ENCODE results near the gene TBCD. TPM values are rescaled to one million over a fixed set of nuclear protein-coding genes. Genes with fewer than 3 reads are reported as not detected.

TBCD gene
- polyA plus RNA-seq, 1 donor from 2014 or later: 67.2 TPM

GRCh38 chr17:82914375-82914774, 162.5 kb downstream of the TBCD start:
- H3K27me3 ChIP-seq (ENCODE audit: insufficient read depth, low read depth, low read length): no peaks in the 10 kb centered on the region
- H2AFZ ChIP-seq (ENCODE audit: low read depth, low read length): no peak overlapping the region
- no peaks in the 10 kb centered on the region for H3K9me3 ChIP-seq (ENCODE audit: low read length)
- no peak overlapping the region for H3K27ac ChIP-seq (ENCODE audit: low read length)
- H3F3A ChIP-seq (ENCODE audit: insufficient read depth, low read length, poor library complexity, severe bottlenecking): no peaks in the 10 kb centered on the region
- H4K20me1 ChIP-seq (ENCODE audit: insufficient read depth): no peaks in the 10 kb centered on the region
- no peaks in the 10 kb centered on the region for H3K36me3 ChIP-seq (ENCODE audit: insufficient read depth, low read length)
- TF ChIP-seq MXI1 (conservative IDR thresholded peaks at IDR 0.05; ENCODE audit: poor library complexity, severe bottlenecking): no peak
- TF ChIP-seq POLR2AphosphoS5 (IDR thresholded peaks at IDR 0.05): no peak
- no peak for TF ChIP-seq REST (IDR thresholded peaks at IDR 0.05; ENCODE audit: borderline replicate concordance)
- TF ChIP-seq EZH2 (IDR thresholded peaks at IDR 0.05; ENCODE audit: borderline replicate concordance, insufficient read depth, low read length, poor library complexity, severe bottlenecking): no peak
- no peak for TF ChIP-seq RAD21 (conservative IDR thresholded peaks at IDR 0.05)
- no peak for TF ChIP-seq TAF1 (IDR thresholded peaks at IDR 0.05; ENCODE audit: low read depth)
- no peak for TF ChIP-seq EP300 (conservative IDR thresholded peaks at IDR 0.05; ENCODE audit: poor library complexity, severe bottlenecking)
- no peak for TF ChIP-seq CTCF (IDR thresholded peaks at IDR 0.05; ENCODE audit: poor library complexity, severe bottlenecking)
- TF ChIP-seq SMC3 (conservative IDR thresholded peaks at IDR 0.05; ENCODE audit: poor library complexity): no peak
- no peak overlapping the region for H3K4me2 ChIP-seq (ENCODE audit: low read length)
- no peaks in the 10 kb centered on the region for H3K9me2 ChIP-seq (ENCODE audit: insufficient read depth, low read length)
- H3K9ac ChIP-seq (ENCODE audit: low read length): no peak overlapping the region
- no peaks in the 10 kb centered on the region for H3K79me2 ChIP-seq (replicated peaks; ENCODE audit: insufficient read depth, low read length)
- no peak overlapping the region for H3K4me3 ChIP-seq (ENCODE audit: low read length)

GRCh38 chr17:82915010-82915756, 163.3 kb downstream of the TBCD start:
- H3K27ac ChIP-seq (ENCODE audit: low read length): no peak overlapping the region
- no peaks in the 10 kb centered on the region for H3K9me2 ChIP-seq (ENCODE audit: insufficient read depth, low read length)
- TF ChIP-seq RAD21 (conservative IDR thresholded peaks at IDR 0.05): no peak
- TF ChIP-seq REST (IDR thresholded peaks at IDR 0.05; ENCODE audit: borderline replicate concordance): no peak
- TF ChIP-seq SMC3 (conservative IDR thresholded peaks at IDR 0.05; ENCODE audit: poor library complexity): no peak
- no peak for TF ChIP-seq EP300 (conservative IDR thresholded peaks at IDR 0.05; ENCODE audit: poor library complexity, severe bottlenecking)
- no peak for TF ChIP-seq TAF1 (IDR thresholded peaks at IDR 0.05; ENCODE audit: low read depth)
- TF ChIP-seq POLR2AphosphoS5 (IDR thresholded peaks at IDR 0.05): no peak
- no peak for TF ChIP-seq MXI1 (conservative IDR thresholded peaks at IDR 0.05; ENCODE audit: poor library complexity, severe bottlenecking)
- TF ChIP-seq EZH2 (IDR thresholded peaks at IDR 0.05; ENCODE audit: borderline replicate concordance, insufficient read depth, low read length, poor library complexity, severe bottlenecking): no peak
- TF ChIP-seq CTCF (IDR thresholded peaks at IDR 0.05; ENCODE audit: poor library complexity, severe bottlenecking): no peak
- H3K9me3 ChIP-seq (ENCODE audit: low read length): no peaks in the 10 kb centered on the region
- no peaks in the 10 kb centered on the region for H3K27me3 ChIP-seq (ENCODE audit: insufficient read depth, low read depth, low read length)
- H2AFZ ChIP-seq (ENCODE audit: low read depth, low read length): no peak overlapping the region
- H3K4me3 ChIP-seq (ENCODE audit: low read length): no peak overlapping the region
- H3K79me2 ChIP-seq (replicated peaks; ENCODE audit: insufficient read depth, low read length): no peaks in the 10 kb centered on the region
- H3K9ac ChIP-seq (ENCODE audit: low read length): no peak overlapping the region
- H3K4me2 ChIP-seq (ENCODE audit: low read length): no peak overlapping the region
- H3K36me3 ChIP-seq (ENCODE audit: insufficient read depth, low read length): no peaks in the 10 kb centered on the region
- H3F3A ChIP-seq (ENCODE audit: insufficient read depth, low read length, poor library complexity, severe bottlenecking): no peaks in the 10 kb centered on the region
- no peaks in the 10 kb centered on the region for H4K20me1 ChIP-seq (ENCODE audit: insufficient read depth)

All from neural cell (in vitro differentiated cells).